ENCODE results near the gene BHMT.

DNA sequence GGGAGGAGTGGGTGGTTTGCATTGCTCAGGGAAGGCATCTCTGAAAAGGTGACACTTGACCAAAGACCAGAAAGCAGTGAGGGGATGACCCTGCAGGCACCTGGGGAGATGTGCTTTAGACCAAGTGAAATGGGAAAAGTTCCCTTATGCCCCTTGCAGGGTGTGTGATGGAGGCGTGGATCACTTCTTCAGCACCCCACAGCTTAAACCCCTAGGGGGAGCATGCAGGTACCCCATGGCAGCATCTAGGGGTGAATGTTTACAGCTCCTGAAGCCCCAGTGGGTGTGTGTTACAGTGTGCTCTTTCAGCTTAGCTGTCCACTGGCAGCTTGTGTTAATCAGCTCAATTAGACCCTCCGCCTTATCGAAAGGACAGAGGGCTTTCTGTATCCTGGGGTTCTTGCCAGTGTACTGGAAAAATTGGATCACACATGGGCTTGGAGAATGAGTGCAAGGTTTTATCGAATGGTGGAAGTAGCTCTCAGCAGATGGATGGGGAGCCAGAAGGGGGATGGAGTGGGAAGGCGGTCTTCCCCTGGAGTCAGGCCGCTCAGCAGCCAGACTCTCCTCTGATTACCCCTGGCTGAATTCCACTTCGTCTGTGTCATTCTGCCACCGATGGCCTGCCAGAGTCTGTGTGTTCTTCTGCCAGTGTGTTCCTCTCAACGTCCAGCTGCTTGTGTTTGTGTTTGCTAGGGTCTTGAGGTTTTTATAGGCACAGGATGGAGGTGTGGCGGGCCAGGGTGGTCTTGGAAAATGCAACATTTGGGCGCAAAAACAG lies 35.8 kb upstream of the BHMT start:
- TF ChIP-seq, protein P1, sequence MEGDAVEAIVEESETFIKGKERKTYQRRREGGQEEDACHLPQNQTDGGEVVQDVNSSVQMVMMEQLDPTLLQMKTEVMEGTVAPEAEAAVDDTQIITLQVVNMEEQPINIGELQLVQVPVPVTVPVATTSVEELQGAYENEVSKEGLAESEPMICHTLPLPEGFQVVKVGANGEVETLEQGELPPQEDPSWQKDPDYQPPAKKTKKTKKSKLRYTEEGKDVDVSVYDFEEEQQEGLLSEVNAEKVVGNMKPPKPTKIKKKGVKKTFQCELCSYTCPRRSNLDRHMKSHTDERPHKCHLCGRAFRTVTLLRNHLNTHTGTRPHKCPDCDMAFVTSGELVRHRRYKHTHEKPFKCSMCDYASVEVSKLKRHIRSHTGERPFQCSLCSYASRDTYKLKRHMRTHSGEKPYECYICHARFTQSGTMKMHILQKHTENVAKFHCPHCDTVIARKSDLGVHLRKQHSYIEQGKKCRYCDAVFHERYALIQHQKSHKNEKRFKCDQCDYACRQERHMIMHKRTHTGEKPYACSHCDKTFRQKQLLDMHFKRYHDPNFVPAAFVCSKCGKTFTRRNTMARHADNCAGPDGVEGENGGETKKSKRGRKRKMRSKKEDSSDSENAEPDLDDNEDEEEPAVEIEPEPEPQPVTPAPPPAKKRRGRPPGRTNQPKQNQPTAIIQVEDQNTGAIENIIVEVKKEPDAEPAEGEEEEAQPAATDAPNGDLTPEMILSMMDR (IDR thresholded peaks at IDR 0.05), result no peak
- TF ChIP-seq POLR2AphosphoS5 (IDR thresholded peaks at IDR 0.05) (no peak), POLR2A (IDR thresholded peaks at IDR 0.05) (no peak), EP300 (IDR thresholded peaks at IDR 0.05) (no peak)
